Kidney (tissue), 14 donors: ENCODE data around the gene LAMA1. TPM values are rescaled to one million over a fixed set of nuclear protein-coding genes. Genes with fewer than 3 reads are reported as not detected.

Source experiments
- DNase-seq, 5 donors: peaks; one replicate each; pipeline ENCODE4 v3.0.0-alpha.2; 2013 to 2020
- FAIRE-seq: peaks from 2 replicates; lab custom pipeline; 2012; peaks lifted over from hg19 to GRCh38; lab: Jason Lieb, UNC
- H3K27ac ChIP-seq, 2 donors: one replicate each; pipeline ENCODE4 v1.7.0; 2013; ENCODE audit warnings: low read depth in 2 of 2, low read length in 2 of 2, inconsistent platforms in 1 of 2
- H3K27me3 ChIP-seq: one replicate; pipeline ENCODE4 v1.7.1; 2013; ENCODE audit warnings: low read length, inconsistent platforms; ENCODE audit not compliant: control insufficient read depth, insufficient read depth
- H3K36me3 ChIP-seq, 3 donors: one replicate each; pipeline versions ENCODE4 v1.7.0 to v1.7.1; 2013; ENCODE audit warnings: low read length in 3 of 3, control low read depth in 1 of 3, inconsistent platforms in 1 of 3; ENCODE audit not compliant: insufficient read depth in 3 of 3, control insufficient read depth in 2 of 3
- H3K4me1 ChIP-seq, 3 donors: one replicate each; pipeline versions ENCODE4 v1.7.0 to v1.7.1; 2013; ENCODE audit warnings: low read length in 3 of 3, inconsistent platforms in 1 of 3, low read depth in 1 of 3; ENCODE audit not compliant: control insufficient read depth in 2 of 3, insufficient read depth in 2 of 3
- H3K4me3 ChIP-seq, 3 donors: one replicate each; pipeline versions ENCODE4 v1.7.0 to v1.8.1; 2013; ENCODE audit warnings: low read length in 3 of 3, control low read depth in 1 of 3, inconsistent platforms in 1 of 3
- H3K9ac ChIP-seq, 3 donors: one replicate each; pipeline versions ENCODE4 v1.7.0 to v1.7.1; 2013; ENCODE audit warnings: low read length in 3 of 3, control low read depth in 1 of 3, inconsistent platforms in 1 of 3
- H3K9me3 ChIP-seq, 3 donors: one replicate each; pipeline versions ENCODE4 v1.7.0 to v1.7.1; 2013; ENCODE audit warnings: low read length in 3 of 3, control low read depth in 1 of 3, inconsistent platforms in 1 of 3; ENCODE audit not compliant: control insufficient read depth in 2 of 3, insufficient read depth in 1 of 3
- intact Hi-C: fragments of 100-400 bp; cut with DNase I; formaldehyde crosslinking; loops from one replicate; pipeline ENCODE4 v1.11.1; 2022
- polyA plus RNA-seq: library from polyadenylated mRNA; stranded (reverse); fragments of 350-450 nt; fragmentation: Illumina TruSeq; extraction: RNeasy Lipid Tissue Mini Kit (QIAGEN cat#74804); gene quantifications from one replicate; pipeline ENCODE4 v1.2.3, GENCODE V29; 2014; ENCODE audit warnings: low read depth, low replicate concordance; ENCODE audit not compliant: insufficient read depth
- total RNA-seq: library from RNA; stranded (reverse); fragmentation: NEBNext Ultra II Directional; extraction: Animal tissue kit (Norgen Biotek cat#: 25700); gene quantifications from one replicate; pipeline ENCODE4 v1.2.1, GENCODE V29; 2021
- TF ChIP-seq, protein P1 (sequence below): IDR thresholded peaks from 3 replicates; pipeline ENCODE4 v1.5.1; 2012; ENCODE audit warnings: mild to moderate bottlenecking, moderate library complexity, borderline replicate concordance; ENCODE audit not compliant: insufficient read depth; ENCODE audit errors: extremely low read depth
- donor health status: control.
- donor health status: control.
- donor health status: control.
- donor health status: control.
- donor health status: control.
- donor health status: DM: yes; HTN: yes; CAD: no.
- donor health status: Normal renal cell carcinoma (clear cell type).

Gene LAMA1
- total and polyA plus RNA-seq, 2 donors from 2014 or later, result 10.7 to 14.1 TPM

DNA sequence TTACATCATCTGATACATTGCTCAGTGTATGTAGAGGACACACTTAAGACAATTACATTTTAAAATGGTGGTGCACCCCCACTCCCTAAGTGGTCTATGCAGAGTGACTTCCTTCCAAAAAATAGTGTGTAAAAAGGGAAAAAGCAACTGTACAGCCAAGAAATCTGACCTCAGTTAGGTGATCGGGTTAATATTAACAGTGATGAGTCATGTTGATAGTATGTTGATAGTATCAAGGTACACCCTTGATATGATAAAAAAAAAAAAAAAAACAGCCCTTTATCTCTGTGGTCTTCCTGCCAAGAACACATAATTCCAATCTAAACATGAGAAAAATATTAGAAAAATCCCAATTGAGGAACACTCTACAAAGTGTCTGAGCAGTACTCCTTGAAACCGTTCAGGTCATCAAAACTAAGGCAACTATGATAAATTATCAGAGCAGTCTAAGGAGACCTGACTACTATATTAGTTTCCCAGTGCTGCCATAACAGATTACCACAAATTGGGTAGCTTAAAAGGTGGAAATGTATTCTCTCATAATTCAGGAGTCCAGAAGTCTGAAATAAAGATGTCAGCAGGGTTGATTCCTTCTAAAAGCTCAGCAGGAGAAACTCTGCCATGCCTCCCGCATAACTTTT lies 216.2 kb downstream of the LAMA1 start:
- Histone ChIP-seq H3K36me3 (peaks cover 0 to 5% (median 3%) of the 10 kb centered on the region in 3 donors), H3K9ac (no peak overlapping the region), H3K4me3 (no peak overlapping the region), H3K27ac (no peak overlapping the region), H3K4me1 (peaks cover 0 to 2% (median 0%) of the 10 kb centered on the region in 3 donors), H3K27me3 (no peaks in the 10 kb centered on the region), H3K9me3 (peaks cover 0 to 5% (median 2%) of the 10 kb centered on the region in 3 donors)
- DNase-seq, result no peak
- FAIRE-seq, result no peak
- intact Hi-C loops, result no loop called here
- TF ChIP-seq, protein P1, sequence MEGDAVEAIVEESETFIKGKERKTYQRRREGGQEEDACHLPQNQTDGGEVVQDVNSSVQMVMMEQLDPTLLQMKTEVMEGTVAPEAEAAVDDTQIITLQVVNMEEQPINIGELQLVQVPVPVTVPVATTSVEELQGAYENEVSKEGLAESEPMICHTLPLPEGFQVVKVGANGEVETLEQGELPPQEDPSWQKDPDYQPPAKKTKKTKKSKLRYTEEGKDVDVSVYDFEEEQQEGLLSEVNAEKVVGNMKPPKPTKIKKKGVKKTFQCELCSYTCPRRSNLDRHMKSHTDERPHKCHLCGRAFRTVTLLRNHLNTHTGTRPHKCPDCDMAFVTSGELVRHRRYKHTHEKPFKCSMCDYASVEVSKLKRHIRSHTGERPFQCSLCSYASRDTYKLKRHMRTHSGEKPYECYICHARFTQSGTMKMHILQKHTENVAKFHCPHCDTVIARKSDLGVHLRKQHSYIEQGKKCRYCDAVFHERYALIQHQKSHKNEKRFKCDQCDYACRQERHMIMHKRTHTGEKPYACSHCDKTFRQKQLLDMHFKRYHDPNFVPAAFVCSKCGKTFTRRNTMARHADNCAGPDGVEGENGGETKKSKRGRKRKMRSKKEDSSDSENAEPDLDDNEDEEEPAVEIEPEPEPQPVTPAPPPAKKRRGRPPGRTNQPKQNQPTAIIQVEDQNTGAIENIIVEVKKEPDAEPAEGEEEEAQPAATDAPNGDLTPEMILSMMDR, result no peak

DNA sequence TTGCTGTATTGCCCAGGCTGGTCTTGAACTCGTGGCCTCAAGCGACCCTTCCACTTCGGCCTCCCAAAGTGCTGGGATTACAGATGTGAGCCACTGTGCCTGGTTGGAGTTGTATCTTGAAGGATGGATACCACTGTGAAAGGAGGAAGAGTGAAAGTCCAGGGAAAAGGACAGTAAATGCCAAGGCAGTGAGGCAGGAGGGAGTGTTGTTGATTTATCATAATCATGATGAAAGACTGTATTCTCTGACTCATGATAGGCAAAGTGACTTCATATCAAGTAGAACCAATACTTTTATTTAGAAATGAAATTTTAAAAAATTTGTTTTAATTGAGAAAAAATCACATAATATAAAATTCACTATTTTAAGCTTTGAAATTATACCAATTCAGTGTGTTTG lies 225.8 kb downstream of the LAMA1 start:
- Histone ChIP-seq H3K27ac (no peak overlapping the region), H3K4me3 (no peak overlapping the region), H3K9me3 (no peaks in the 10 kb centered on the region), H3K4me1 (no peaks in the 10 kb centered on the region), H3K9ac (no peak overlapping the region), H3K36me3 (peaks cover 3 to 8% (median 5%) of the 10 kb centered on the region in 3 donors), H3K27me3 (no peaks in the 10 kb centered on the region)
- FAIRE-seq (no peak), DNase-seq (no peak)
- intact Hi-C loops, result no loop called here
- TF ChIP-seq, protein P1, result no peak

Other genes starting within 250 kb of the LAMA1 start
- not detected for gene LRRC30, start 113.3 kb upstream of the LAMA1 start, total RNA-seq
- gene LRRC30, start 113.3 kb upstream of the LAMA1 start, polyA plus RNA-seq, result not detected